ENCODE measurements around the gene EXOSC2.
A peak's percentile ranks its signal among the peaks of the same experiment; 100 is the strongest.
"Not testable (repeated sequence)": the region's sequence is repeated elsewhere in the genome, so short reads cannot be mapped to it uniquely, and the experiment has no call there.

EXOSC2 gene

GRCh38 chr9:130677252-130677651 is 16.3 kb upstream of the EXOSC2 start:
- H3K4me3 ChIP-seq, result no peak overlapping the region
- in situ Hi-C loops (cut with MboI; ENCODE audit: low sequenced_read_pairs), result no loop called here
- H3K27me3 ChIP-seq (ENCODE audit: low read depth), result no peaks in the 10 kb centered on the region
- no peaks in the 10 kb centered on the region for H3K36me3 ChIP-seq (replicated peaks)
- no peak for DNase-seq (ENCODE audit: low spot score in 2 of 2)
- no peaks in the 10 kb centered on the region for H3K9me3 ChIP-seq
- peaks cover 7% of the 10 kb centered on the region for H3K4me1 ChIP-seq

GRCh38 chr9:130680836-130681768 is 12.5 kb upstream of the EXOSC2 start:
- in situ Hi-C loops (cut with MboI; ENCODE audit: low sequenced_read_pairs), result no loop called here
- Histone ChIP-seq H3K4me3 (peak overlapping the region; percentile 44), H3K36me3 (replicated peaks) (no peaks in the 10 kb centered on the region), H3K27me3 (ENCODE audit: low read depth) (no peaks in the 10 kb centered on the region), H3K9me3 (peaks cover 5% of the 10 kb centered on the region), H3K4me1 (peaks cover 9% of the 10 kb centered on the region)
- peak; percentile 79 to 86 for DNase-seq (ENCODE audit: low spot score in 2 of 2)

DNA sequence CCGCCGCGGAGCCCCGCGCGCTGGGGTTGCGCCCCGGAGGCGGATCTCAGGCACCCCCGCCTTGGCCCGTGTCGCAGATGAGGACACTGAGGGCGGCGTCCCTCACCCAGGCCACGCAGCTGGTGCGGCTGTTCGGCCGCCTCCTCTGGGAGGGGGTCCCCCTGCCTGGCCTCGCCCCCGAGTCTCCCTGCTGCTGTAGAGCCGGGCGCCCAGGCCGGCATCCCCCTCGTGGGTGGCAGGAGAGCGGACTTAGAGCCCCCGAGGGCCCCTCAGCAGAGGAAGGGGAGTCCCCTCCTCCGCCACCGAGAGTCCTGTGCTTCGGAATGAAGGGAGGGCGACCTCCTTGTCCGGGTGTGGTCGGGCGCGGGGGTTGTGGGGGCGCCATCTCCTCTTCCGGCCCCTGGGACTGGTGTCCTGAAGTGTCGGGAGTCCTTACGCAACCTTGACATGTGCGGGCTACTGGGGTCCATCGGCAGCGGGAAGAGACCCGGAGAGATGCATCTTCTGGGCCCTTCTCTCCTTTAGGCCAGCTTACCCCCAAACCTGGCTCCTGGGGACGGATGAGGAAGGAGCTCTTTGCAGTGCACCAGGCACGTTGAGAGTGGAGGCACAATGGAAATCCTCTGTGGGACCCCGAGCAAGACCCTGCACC is 11.7 kb upstream of the EXOSC2 start:
- DNase-seq (ENCODE audit: low spot score in 2 of 2), result peak; percentile 19 to 49
- H3K36me3 ChIP-seq (replicated peaks), result no peaks in the 10 kb centered on the region
- in situ Hi-C loops (cut with MboI; ENCODE audit: low sequenced_read_pairs), result no loop called here
- peak overlapping the region; percentile 44 for H3K4me3 ChIP-seq
- no peaks in the 10 kb centered on the region for H3K27me3 ChIP-seq (ENCODE audit: low read depth)
- H3K9me3 ChIP-seq, result peaks cover 5% of the 10 kb centered on the region
- H3K4me1 ChIP-seq, result peaks cover 9% of the 10 kb centered on the region

DNA sequence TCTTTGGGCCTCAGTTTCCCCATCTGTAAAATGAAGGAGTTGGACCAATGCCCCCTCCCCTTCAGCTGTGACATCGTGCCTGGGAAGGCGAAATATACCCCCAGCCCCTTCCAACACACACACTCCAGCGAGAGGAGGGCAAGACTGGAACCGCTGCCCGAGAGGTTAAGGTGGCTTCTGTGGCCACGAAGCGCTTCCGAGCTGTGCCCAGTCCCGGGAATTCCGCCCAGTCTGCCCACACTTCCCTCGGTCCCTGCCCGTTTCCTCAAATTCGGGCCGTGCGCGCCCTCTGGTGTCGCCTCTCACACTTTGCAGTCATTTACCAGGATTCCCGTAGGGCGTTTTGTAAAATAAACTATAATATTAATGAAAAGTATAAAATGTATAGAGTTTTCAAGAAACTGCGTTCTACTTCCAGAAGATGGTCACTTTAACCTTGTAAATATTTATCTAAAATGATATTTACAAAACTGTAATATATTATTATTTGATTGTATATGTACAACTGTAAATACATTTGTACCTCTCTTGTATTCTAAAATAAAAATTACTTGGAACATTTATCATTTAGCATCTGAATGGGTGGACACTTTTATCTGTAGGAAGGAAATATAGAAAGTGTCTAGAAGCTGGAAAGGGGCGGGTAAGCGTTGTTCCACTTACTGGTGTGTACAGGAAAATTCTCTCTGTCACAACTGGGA is 11.0 kb upstream of the EXOSC2 start:
- in situ Hi-C loops (cut with MboI; ENCODE audit: low sequenced_read_pairs), result no loop called here
- H3K4me3 ChIP-seq, result peak overlapping the region; percentile 44
- H3K36me3 ChIP-seq (replicated peaks), result no peaks in the 10 kb centered on the region
- H3K9me3 ChIP-seq, result peaks cover 5% of the 10 kb centered on the region
- DNase-seq (ENCODE audit: low spot score in 2 of 2), result peak; percentile 74 to 87
- no peaks in the 10 kb centered on the region for H3K27me3 ChIP-seq (ENCODE audit: low read depth)
- H3K4me1 ChIP-seq, result peaks cover 9% of the 10 kb centered on the region

GRCh38 chr9:130685104-130685503 is 8.5 kb upstream of the EXOSC2 start:
- in situ Hi-C loops (cut with MboI; ENCODE audit: low sequenced_read_pairs), result loop anchor here (5.0 kb wide), 1 partner anchor 233 kb away; no protein-coding TSS in a partner anchor
- no peaks in the 10 kb centered on the region for H3K36me3 ChIP-seq (replicated peaks)
- H3K27me3 ChIP-seq (ENCODE audit: low read depth), result no peaks in the 10 kb centered on the region
- no peak overlapping the region for H3K4me3 ChIP-seq
- DNase-seq (ENCODE audit: low spot score in 2 of 2), result no peak
- H3K4me1 ChIP-seq, result peaks cover 14% of the 10 kb centered on the region
- peaks cover 5% of the 10 kb centered on the region for H3K9me3 ChIP-seq

DNA sequence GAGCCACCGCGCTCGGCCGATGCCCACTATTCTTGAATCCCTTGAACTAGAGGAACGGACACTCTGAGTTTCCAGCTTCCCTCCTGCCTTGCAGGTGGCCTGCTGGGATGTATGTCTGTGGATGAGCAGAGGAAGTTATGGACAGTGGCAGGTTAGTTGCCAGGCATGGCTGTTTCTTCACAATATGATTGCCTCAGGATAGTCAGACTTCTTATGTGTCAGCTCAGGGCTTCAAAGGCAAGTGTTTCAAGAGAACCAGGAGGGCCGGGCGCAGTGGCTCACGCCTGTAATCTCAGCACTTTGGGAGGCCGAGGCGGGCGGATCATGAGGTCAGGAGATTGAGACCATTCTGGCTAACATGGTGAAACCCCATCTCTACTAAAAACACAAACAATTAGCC is 7.6 kb upstream of the EXOSC2 start:
- H3K36me3 ChIP-seq (replicated peaks); DNase-seq (ENCODE audit: low spot score in 2 of 2); H3K9me3 ChIP-seq; H3K4me3 ChIP-seq; H3K27me3 ChIP-seq (ENCODE audit: low read depth): not testable (repeated sequence)
- peaks cover 13% of the 10 kb centered on the region for H3K4me1 ChIP-seq
- in situ Hi-C loops (cut with MboI; ENCODE audit: low sequenced_read_pairs), result loop anchor here (5.0 kb wide), 1 partner anchor 234 kb away; no protein-coding TSS in a partner anchor

DNA sequence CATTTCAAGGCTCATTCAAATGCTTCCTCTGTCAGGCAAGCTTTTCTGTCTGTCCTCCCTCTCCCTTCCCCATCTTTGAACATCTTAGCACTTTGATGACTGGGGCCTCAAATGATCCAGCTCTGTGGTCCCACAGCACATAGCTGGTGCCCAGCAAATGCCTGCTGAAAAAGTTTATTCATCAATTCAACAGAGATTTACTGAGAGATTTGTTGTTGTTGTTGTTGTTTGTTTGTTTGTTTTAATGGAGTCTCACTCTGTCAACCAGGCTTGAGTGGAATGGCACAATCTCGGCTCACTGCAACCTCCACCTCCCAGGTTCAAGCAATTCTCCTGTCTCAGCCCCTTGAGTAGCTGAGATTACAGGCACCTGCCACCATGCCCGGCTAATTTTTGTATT is 6.0 kb upstream of the EXOSC2 start:
- H3K4me3 ChIP-seq, result no peak overlapping the region
- H3K27me3 ChIP-seq (ENCODE audit: low read depth), result no peaks in the 10 kb centered on the region
- peaks cover 5% of the 10 kb centered on the region for H3K9me3 ChIP-seq
- no peaks in the 10 kb centered on the region for H3K36me3 ChIP-seq (replicated peaks)
- DNase-seq (ENCODE audit: low spot score in 2 of 2), result no peak
- peaks cover 8% of the 10 kb centered on the region for H3K4me1 ChIP-seq
- in situ Hi-C loops (cut with MboI; ENCODE audit: low sequenced_read_pairs), result loop anchor here (5.0 kb wide), 1 partner anchor 235 kb away; no protein-coding TSS in a partner anchor

DNA sequence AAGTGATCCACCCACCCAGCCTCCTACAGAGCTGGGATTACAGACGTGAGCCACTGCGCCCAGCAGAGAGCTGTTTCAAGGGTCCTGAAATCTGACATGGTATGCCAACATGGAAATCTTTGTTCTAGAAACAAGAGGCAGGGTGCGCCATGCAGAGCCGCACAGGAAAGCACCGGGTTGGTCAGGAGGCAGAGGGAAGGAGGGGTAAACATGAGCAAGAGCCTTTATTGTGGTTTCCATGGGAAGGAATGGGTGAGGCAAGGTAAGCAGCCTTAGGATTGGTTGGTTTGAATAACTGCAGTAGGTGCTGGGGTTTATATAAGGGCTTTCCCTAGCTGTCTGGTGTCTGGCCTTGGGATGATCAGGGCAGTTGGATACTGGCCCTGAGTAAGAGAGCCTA is 5.5 kb upstream of the EXOSC2 start:
- no peak for DNase-seq (ENCODE audit: low spot score in 2 of 2)
- in situ Hi-C loops (cut with MboI; ENCODE audit: low sequenced_read_pairs), result loop anchor here (5.0 kb wide), 1 partner anchor 236 kb away; no protein-coding TSS in a partner anchor
- Histone ChIP-seq H3K4me3 (no peak overlapping the region), H3K36me3 (replicated peaks) (no peaks in the 10 kb centered on the region), H3K4me1 (peaks cover 9% of the 10 kb centered on the region), H3K27me3 (ENCODE audit: low read depth) (no peaks in the 10 kb centered on the region), H3K9me3 (peaks cover 5% of the 10 kb centered on the region)

DNA sequence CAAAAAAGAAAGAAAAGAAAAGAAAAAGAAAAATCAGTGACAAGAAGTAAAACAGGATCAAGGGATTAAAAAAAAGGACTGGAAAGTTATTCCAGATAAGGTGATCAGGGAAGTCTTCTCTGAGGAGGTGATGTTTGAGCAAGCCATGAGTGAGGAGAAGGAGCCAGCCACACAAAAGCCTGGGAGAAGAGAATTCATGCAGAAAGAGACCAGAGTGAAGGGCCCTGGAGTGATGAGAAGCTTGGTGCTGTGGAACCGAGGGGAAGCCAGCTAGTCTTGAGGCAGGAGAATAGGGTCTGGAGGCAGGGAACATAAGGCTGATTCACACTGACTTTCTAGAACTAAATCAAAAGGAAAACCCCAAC is 4.0 kb upstream of the EXOSC2 start:
- in situ Hi-C loops (cut with MboI; ENCODE audit: low sequenced_read_pairs), result loop anchor here (5.0 kb wide), 1 partner anchor 237 kb away; no protein-coding TSS in a partner anchor
- DNase-seq (ENCODE audit: low spot score in 2 of 2), result no peak
- Histone ChIP-seq H3K27me3 (ENCODE audit: low read depth) (no peaks in the 10 kb centered on the region), H3K9me3 (peaks cover 5% of the 10 kb centered on the region), H3K4me3 (0 out of 2 replicates have a peak overlapping the region, but pooled peaks have one; percentile 5), H3K4me1 (peaks cover 11% of the 10 kb centered on the region), H3K36me3 (replicated peaks) (no peaks in the 10 kb centered on the region)

GRCh38 chr9:130689937-130690700 is 3.5 kb upstream of the EXOSC2 start:
- Histone ChIP-seq H3K4me1 (peaks cover 13% of the 10 kb centered on the region), H3K9me3 (peaks cover 2% of the 10 kb centered on the region), H3K36me3 (replicated peaks) (peaks cover 3% of the 10 kb centered on the region), H3K4me3 (peak overlapping the region; percentile 5; the same call in 1 of the 2 replicates), H3K27me3 (ENCODE audit: low read depth) (no peaks in the 10 kb centered on the region)
- in situ Hi-C loops (cut with MboI; ENCODE audit: low sequenced_read_pairs), result loop anchor here (5.0 kb wide), 1 partner anchor 238 kb away; no protein-coding TSS in a partner anchor
- DNase-seq (ENCODE audit: low spot score in 2 of 2), result peak; percentile 71 to 81

DNA sequence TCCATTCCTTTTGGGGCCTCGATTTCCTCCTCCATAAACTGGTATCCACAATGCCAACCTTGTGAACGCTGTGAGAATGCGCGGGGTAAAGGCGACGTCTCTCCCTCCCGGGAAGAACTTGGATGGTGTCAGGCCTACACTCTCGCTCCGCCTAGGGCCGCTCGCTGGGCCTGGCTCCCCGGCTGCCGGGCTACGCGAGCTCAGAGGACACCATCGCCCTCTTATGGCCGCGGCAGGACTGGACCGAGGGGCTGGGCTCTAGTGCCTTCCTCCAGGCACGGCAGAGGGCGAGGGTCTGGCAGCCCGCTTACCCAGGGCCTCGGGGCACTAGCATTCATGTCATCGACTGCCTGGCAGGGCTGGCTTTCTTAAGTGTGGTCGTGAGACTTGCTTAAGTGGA is 1.3 kb upstream of the EXOSC2 start:
- no peak for DNase-seq (ENCODE audit: low spot score in 2 of 2)
- peaks cover 22% of the 10 kb centered on the region for H3K36me3 ChIP-seq (replicated peaks)
- in situ Hi-C loops (cut with MboI; ENCODE audit: low sequenced_read_pairs), result no loop called here
- H3K9me3 ChIP-seq, result no peaks in the 10 kb centered on the region
- H3K4me3 ChIP-seq, result no peak overlapping the region
- no peaks in the 10 kb centered on the region for H3K27me3 ChIP-seq (ENCODE audit: low read depth)
- peaks cover 20% of the 10 kb centered on the region for H3K4me1 ChIP-seq

- Histone ChIP-seq H3K27me3 (ENCODE audit: low read depth) (no peaks in the 10 kb centered on the region), H3K9me3 (no peaks in the 10 kb centered on the region), H3K4me3 (peak overlapping the region; percentile 71), H3K4me1 (peaks cover 20% of the 10 kb centered on the region), H3K36me3 (replicated peaks) (peaks cover 29% of the 10 kb centered on the region)
- DNase-seq (ENCODE audit: low spot score in 2 of 2), result no peak
- in situ Hi-C loops (cut with MboI; ENCODE audit: low sequenced_read_pairs), result no loop called here
Measured at GRCh38 chr9:130693101-130693425, 517 bp upstream of the EXOSC2 start.

GRCh38 chr9:130694205-130694604 is 625 bp downstream of the EXOSC2 start:
- peak overlapping the region; percentile 71 for H3K4me3 ChIP-seq
- H3K36me3 ChIP-seq (replicated peaks), result peaks cover 41% of the 10 kb centered on the region
- H3K27me3 ChIP-seq (ENCODE audit: low read depth), result no peaks in the 10 kb centered on the region
- DNase-seq (ENCODE audit: low spot score in 2 of 2), result no peak
- in situ Hi-C loops (cut with MboI; ENCODE audit: low sequenced_read_pairs), result no loop called here
- peaks cover 20% of the 10 kb centered on the region for H3K4me1 ChIP-seq
- no peaks in the 10 kb centered on the region for H3K9me3 ChIP-seq
